ENCODE results near the gene SCIN.

The SCIN gene

DNA sequence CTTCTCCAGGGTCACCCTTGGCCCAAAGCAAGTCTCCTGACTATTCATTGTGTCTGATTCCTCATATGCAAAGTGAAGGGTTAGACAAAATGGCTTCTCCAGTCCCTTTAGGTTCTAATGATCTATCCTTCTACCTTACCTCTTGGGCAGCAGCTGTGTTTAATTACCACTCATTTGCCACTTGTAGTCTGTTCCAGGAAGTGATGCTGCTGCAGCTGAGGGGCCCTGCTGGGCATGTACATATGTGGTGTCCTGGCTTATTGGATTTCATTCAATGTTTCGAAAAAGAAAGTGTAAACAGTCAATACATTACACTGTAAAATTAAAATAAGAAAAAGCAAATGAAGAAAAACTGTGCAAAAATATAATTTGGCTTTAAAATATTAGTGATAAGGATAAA lies 36.6 kb downstream of the SCIN start:
- Histone ChIP-seq H3K4me2 (no peak overlapping the region), H3K9me3 (peaks cover 13% of the 10 kb centered on the region), H3K9ac (no peak overlapping the region), H3K36me3 (no peaks in the 10 kb centered on the region), H3K4me1 (no peaks in the 10 kb centered on the region), H3K4me3 (no peak overlapping the region), H4K20me1 (no peaks in the 10 kb centered on the region), H3K27ac (no peak overlapping the region), H3K27me3 (no peaks in the 10 kb centered on the region)
- no peak for TF ChIP-seq Cebpa-rat (IDR thresholded peaks at IDR 0.05)

DNA sequence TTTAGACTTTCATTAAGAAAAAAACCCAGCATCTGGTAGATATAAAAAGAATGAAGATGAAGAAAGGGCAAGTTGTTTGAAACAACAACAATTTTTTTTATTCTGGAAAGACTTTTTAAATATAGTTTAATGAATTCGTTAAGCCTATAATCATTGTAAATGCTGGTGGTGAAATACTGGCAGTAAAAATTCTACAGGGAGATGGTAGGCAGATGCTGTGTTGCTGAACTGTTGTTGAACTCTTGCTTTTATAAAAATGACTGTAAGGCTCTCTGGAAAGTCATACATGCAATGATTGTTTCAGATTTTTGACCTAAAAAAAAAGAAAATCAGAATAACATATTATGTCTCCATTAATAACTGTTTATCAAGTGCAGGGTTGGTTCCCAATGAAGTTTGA lies 39.0 kb downstream of the SCIN start:
- H4K20me1 ChIP-seq = no peaks in the 10 kb centered on the region
- H3K4me2 ChIP-seq = no peak overlapping the region

DNA sequence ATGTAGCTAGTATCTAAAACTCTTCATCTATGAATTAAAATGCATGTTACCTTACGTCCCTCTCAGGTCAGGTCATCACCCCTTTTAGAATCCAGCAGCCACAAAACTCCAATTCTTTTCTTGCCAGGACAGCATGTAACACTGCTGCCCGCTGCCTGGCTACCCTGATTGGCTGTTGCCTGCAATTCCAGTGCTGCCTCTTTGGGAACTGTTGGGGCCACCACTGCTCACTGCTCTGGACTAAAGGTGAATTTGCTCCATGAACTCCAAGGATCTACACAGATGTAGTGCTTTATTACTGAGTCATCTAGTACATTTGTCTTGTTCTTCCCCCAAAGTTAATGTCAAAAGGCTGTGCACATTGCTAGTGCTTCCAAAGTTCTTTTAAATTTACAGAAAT lies 40.4 kb downstream of the SCIN start:
- TF ChIP-seq Cebpa-rat (IDR thresholded peaks at IDR 0.05) = no peak
- H3K27ac ChIP-seq = no peak overlapping the region

More for the DNA sequence above, 39.0 kb downstream of the SCIN start:
- Histone ChIP-seq H3K9ac (no peak overlapping the region), H3K4me1 (no peaks in the 10 kb centered on the region), H3K36me3 (no peaks in the 10 kb centered on the region), H3K27ac (no peak overlapping the region), H3K27me3 (no peaks in the 10 kb centered on the region), H3K9me3 (no peaks in the 10 kb centered on the region), H3K4me3 (no peak overlapping the region)
- TF ChIP-seq Cebpa-rat (IDR thresholded peaks at IDR 0.05) = no peak

DNA sequence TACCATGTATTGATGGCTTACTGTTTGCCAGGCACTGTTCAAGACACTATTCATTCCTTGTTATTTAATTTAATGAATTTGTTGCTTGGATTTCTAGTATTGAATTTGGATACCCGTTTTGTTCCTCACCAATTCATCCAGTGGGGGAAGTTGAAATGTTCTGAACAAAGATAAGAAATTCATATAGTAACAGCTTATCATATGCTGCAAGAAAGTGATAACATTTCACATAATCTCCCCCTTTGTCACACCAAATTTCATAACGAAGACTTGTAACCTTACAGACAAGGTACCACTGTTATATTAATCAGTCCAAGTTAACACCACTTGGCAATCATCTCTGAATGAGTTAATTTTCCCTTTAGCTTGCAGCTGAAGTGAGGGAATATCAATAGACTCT lies 42.1 kb downstream of the SCIN start:
- Histone ChIP-seq H3K4me2 (no peak overlapping the region), H3K9me3 (no peaks in the 10 kb centered on the region), H3K9ac (no peak overlapping the region), H3K27ac (no peak overlapping the region), H3K4me1 (no peaks in the 10 kb centered on the region), H4K20me1 (no peaks in the 10 kb centered on the region), H3K4me3 (no peak overlapping the region), H3K36me3 (no peaks in the 10 kb centered on the region), H3K27me3 (no peaks in the 10 kb centered on the region)
- no peak for TF ChIP-seq Cebpa-rat (IDR thresholded peaks at IDR 0.05)

More for the DNA sequence above, 40.4 kb downstream of the SCIN start:
- no peaks in the 10 kb centered on the region for H3K36me3 ChIP-seq
- no peak overlapping the region for H3K4me3 ChIP-seq
- H3K4me2 ChIP-seq = no peak overlapping the region
- no peaks in the 10 kb centered on the region for H3K27me3 ChIP-seq
- H3K9me3 ChIP-seq = no peaks in the 10 kb centered on the region
- H4K20me1 ChIP-seq = no peaks in the 10 kb centered on the region
- H3K4me1 ChIP-seq = no peaks in the 10 kb centered on the region
- H3K9ac ChIP-seq = no peak overlapping the region

DNA sequence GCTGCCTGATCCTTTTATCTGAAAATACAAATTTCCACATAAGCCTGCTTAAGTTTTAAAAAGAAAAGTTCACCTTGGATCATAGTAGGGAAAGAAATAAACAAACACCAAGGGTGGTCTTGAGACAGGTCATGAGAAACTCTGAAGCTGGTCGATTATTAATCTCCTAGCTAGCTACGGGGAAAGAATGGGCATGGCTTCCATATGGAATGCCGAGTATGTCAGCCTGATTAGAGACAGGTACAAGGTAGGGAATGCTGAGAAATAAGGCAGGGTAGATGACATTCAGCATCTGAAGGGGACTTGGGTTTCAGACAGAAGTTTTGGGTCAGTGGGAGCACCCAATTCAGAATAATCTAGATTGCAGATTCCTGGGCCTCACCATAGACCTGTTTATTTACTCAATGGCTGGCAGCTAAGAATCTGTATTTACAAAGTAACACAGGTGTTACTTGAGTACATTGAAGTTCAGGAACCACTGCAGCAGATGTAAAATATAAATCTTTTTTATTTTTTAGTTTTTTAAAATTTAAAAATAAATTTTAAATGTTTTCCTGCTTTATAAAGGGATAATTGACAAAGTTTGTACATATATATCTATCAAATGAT lies 49.0 kb downstream of the SCIN start:
- Histone ChIP-seq H3K4me1 (no peaks in the 10 kb centered on the region), H3K9me3 (no peaks in the 10 kb centered on the region), H3K36me3 (no peaks in the 10 kb centered on the region), H3K27me3 (no peaks in the 10 kb centered on the region), H3K4me3 (no peak overlapping the region), H4K20me1 (no peaks in the 10 kb centered on the region), H3K9ac (no peak overlapping the region), H3K4me2 (no peak overlapping the region), H3K27ac (no peak overlapping the region)
- no peak for TF ChIP-seq Cebpa-rat (IDR thresholded peaks at IDR 0.05)

DNA sequence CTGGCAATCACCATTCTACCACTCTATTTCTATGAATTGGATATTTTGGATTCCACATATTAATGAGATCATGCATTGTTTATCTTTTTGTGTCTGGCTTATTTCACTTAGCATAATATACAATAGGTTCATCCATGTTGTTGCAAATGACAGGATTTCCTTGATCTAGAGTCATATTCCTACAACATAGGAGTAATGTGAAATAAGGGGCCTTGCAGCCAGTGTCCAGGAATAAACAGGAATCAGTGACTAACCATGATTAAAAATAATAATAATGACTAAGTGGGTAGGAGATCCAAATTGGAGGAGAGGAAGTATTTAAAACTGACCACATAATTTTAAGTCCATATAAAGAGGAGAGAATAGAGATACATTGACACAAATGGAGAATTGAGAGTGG lies 49.9 kb downstream of the SCIN start:
- Histone ChIP-seq H4K20me1 (no peaks in the 10 kb centered on the region), H3K4me1 (no peaks in the 10 kb centered on the region), H3K9ac (no peak overlapping the region), H3K36me3 (no peaks in the 10 kb centered on the region), H3K4me2 (no peak overlapping the region), H3K27me3 (no peaks in the 10 kb centered on the region), H3K9me3 (no peaks in the 10 kb centered on the region), H3K27ac (no peak overlapping the region), H3K4me3 (no peak overlapping the region)
- no peak for TF ChIP-seq Cebpa-rat (IDR thresholded peaks at IDR 0.05)

DNA sequence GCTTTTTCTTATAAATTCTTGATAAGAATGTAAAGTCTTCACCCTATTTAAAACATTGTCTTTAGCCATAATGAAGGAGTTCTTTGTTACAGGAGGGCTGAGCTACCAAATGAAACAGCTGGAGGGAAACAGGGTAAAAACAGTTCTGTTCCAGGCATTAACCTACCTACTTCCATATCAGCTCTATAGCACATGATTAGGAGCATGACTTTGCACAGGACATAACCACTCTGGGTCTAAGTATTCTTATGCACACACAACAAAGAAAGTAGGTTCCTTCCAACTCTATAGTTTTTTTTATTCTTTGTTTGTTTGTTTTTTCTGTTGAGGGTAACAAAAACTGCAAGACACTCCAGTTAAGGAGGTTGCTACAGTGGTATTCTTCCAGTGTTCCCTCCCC lies 52.7 kb downstream of the SCIN start:
- Histone ChIP-seq H3K4me3 (no peak overlapping the region), H4K20me1 (no peaks in the 10 kb centered on the region), H3K4me2 (no peak overlapping the region), H3K36me3 (no peaks in the 10 kb centered on the region), H3K9me3 (no peaks in the 10 kb centered on the region), H3K4me1 (no peaks in the 10 kb centered on the region), H3K9ac (no peak overlapping the region), H3K27me3 (no peaks in the 10 kb centered on the region), H3K27ac (no peak overlapping the region)
- no peak for TF ChIP-seq Cebpa-rat (IDR thresholded peaks at IDR 0.05)

DNA sequence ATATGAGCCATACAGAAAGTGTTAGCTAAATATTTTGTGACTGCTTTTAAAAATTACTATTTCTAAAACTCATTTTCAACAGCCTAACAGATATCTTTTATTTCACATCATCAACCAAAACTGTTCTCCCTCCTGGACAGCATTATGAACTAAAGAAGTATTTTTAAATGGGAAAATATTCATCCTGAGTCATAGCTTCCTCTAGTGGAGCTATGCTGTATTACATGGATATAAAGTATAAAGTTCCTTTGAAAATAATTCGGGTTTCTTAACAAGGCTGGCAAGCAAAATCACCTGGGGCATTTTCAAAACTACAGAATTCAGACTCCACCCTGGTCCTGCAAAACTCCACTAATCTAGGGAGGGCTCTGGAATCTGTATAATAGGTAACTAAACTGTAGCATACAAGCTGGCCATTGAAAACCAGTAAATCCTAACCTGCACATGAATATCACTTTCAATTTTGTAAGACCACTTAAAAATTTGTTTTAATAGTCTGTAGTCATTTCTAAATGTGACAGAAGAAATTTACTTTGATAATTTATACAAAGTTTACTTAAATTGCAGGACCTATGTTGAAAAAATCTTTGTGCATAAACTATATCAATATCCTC lies 53.5 kb downstream of the SCIN start:
- no peak overlapping the region for H3K4me3 ChIP-seq
- no peak overlapping the region for H3K27ac ChIP-seq
- no peaks in the 10 kb centered on the region for H4K20me1 ChIP-seq
- no peaks in the 10 kb centered on the region for H3K4me1 ChIP-seq
- no peak for TF ChIP-seq Cebpa-rat (IDR thresholded peaks at IDR 0.05)
- no peaks in the 10 kb centered on the region for H3K9me3 ChIP-seq
- H3K4me2 ChIP-seq = no peak overlapping the region
- no peaks in the 10 kb centered on the region for H3K36me3 ChIP-seq
- no peak overlapping the region for H3K9ac ChIP-seq
- no peaks in the 10 kb centered on the region for H3K27me3 ChIP-seq

DNA sequence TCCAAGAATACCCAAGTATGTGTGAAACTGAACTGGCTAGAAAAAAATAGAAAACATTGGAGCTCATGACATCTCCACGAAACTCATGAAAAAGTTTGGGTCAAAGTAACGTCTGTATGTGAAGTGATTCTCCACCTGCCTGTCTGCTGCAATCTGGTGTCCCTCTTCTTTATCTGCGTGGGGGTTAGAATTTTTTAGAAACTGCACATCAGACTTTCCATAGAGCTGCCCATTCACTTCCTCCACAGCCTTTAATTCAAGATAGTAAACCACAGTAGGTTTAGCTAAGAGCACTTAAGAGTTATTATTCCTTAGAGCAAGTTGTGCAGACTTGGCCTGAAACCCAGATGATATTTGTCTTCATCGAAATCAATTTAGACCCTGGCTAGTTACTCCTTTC lies 55.3 kb downstream of the SCIN start:
- TF ChIP-seq Cebpa-rat (IDR thresholded peaks at IDR 0.05) = no peak
- H3K9me3 ChIP-seq = no peaks in the 10 kb centered on the region
- no peaks in the 10 kb centered on the region for H3K4me1 ChIP-seq
- H4K20me1 ChIP-seq = no peaks in the 10 kb centered on the region
- H3K4me3 ChIP-seq = no peak overlapping the region
- H3K36me3 ChIP-seq = no peaks in the 10 kb centered on the region
- H3K27ac ChIP-seq = no peak overlapping the region
- H3K9ac ChIP-seq = no peak overlapping the region
- no peak overlapping the region for H3K4me2 ChIP-seq
- H3K27me3 ChIP-seq = no peaks in the 10 kb centered on the region

DNA sequence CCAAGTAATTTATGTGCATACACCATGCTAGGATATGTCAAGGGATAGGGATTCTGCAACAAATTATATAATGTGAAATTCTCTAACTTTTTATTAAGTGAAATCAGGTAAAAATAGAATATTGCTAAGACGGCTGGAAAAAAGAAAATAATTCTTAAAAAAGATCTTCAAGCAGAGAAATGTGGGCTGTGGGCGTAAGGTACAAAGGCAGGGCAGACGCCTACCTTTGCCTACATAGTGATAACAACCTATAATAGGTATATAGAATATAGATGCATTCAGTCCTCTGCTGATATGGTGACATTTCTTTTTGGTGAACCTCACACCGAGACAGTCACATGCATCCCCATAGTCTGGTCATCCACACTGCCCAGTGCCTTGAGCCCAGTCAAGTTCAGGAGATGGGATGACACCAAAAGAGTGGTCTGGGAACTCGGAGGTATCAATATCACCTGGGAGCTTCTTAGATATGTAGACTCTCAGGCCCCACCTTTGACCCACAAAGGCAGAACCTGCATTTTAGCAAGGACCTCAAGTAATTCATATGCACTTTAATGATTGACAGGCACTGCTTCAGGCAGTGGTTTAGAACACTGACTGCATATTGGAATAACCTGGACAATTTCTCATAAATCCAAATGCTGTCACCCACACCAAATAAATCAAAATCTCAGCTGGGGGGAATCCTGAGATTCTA lies 59.4 kb downstream of the SCIN start:
- Histone ChIP-seq H3K9ac (no peak overlapping the region), H4K20me1 (no peaks in the 10 kb centered on the region), H3K4me2 (no peak overlapping the region), H3K4me1 (peaks cover 8% of the 10 kb centered on the region), H3K36me3 (no peaks in the 10 kb centered on the region), H3K27me3 (no peaks in the 10 kb centered on the region), H3K9me3 (no peaks in the 10 kb centered on the region), H3K27ac (no peak overlapping the region), H3K4me3 (no peak overlapping the region)
- TF ChIP-seq Cebpa-rat (IDR thresholded peaks at IDR 0.05) = no peak

Data from BLaER1 (cell line).